Measurements from ENCODE around the gene ZNF70. TPM values are rescaled to one million over a fixed set of nuclear protein-coding genes. Genes with fewer than 3 reads are reported as not detected.

Gene ZNF70
- total RNA-seq, 1 experiment from 2014 or later = 3.2 TPM

DNA sequence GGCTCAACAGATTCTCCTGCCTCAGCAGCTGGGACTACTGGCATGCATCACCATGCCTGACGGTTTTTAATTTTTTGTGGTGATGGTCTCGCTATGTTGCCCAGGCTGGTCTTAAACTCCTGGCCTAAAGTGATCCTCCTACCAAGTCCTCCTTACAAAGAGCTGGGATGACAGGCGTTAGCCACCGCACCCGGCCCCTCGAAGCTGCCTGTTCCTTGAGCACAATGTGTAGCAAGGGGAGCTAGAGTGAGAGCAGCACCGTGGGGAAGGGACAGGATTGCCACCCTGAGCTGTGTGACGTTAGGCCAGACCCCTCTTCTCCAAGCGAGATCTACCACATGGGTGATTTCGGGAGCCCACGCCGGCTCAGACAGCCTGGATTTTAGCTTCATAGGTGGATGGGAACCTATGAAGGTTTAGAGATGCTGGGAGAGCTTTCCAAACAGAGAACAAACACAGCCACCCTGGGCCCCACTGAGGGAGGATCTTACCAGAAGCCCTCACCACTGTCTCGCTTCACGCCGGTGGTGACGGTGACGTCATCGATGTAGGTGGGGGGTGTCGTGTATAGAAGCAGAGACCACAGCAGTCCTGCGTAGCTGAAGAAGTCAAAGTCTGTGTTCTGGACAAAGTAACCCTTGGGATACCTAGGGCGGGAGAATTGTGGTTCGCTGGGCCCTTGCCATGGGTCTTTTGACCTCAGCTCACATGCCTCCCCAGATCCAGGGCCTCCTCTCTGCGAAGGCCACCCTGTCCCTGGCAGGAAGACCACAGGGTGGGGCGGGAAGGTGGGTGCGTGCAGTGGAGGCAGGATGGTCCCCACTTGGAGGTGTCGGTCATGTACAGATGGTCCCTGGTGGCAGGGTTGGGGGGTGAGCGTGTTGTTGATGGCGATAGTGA is 37.0 kb downstream of the ZNF70 start:
- H3K36me3 ChIP-seq (ENCODE audit: control insufficient read depth in 1 of 2, insufficient read depth in 2 of 2, low read length in 2 of 2) = peaks cover 36 to 37% of the 10 kb centered on the region in 2 experiments; a peak in 3 of 4 replicates
- ChIA-PET CTCF (no interaction called here), POLR2A (no interaction called here), RAD21 (ENCODE audit: low non-redundant PET in 1 of 2, low total read pairs in 2 of 2, uncharacterized antibody in 2 of 2, unreplicated experiment in 2 of 2) (no interaction called here)
- no peaks in the 10 kb centered on the region for H4K20me1 ChIP-seq (ENCODE audit: insufficient read depth)
- H3K79me2 ChIP-seq (ENCODE audit: insufficient read depth, low read length) = peaks cover 20% of the 10 kb centered on the region
- intact Hi-C loops (cut with micrococcal nuclease) = no loop called here
- H3K27me3 ChIP-seq (ENCODE audit: insufficient read depth, low read length) = no peaks in the 10 kb centered on the region
- H3K9me2 ChIP-seq (ENCODE audit: insufficient read depth) = no peaks in the 10 kb centered on the region
- ATAC-seq (no peak), DNase-seq (ENCODE audit: low read depth, low spot score) (no peak)
- H2AFZ ChIP-seq (ENCODE audit: low read depth, low read length, poor library complexity, severe bottlenecking) = no peak overlapping the region
- no peaks in the 10 kb centered on the region for H3K9me3 ChIP-seq (ENCODE audit: control insufficient read depth in 1 of 2, insufficient read depth in 1 of 2, low read depth in 1 of 2, low read length in 2 of 2)
- no TSS peak for BruUV-seq (replicated peaks)
- no peak overlapping the region for H3K4me2 ChIP-seq (ENCODE audit: low read length)
- H3K4me3 ChIP-seq (replicated peaks in 1 of 2; ENCODE audit: low read depth in 1 of 2, low read length in 2 of 2) = no peak overlapping the region
- H3K4me1 ChIP-seq (ENCODE audit: control insufficient read depth in 1 of 2, insufficient read depth in 2 of 2, low read length in 2 of 2) = peaks cover 4 to 15% of the 10 kb centered on the region in 2 experiments; a peak in 3 of 4 replicates
- TF ChIP-seq SRF (IDR thresholded peaks at IDR 0.05; ENCODE audit: low read depth) (no peak), RAD21 (IDR thresholded peaks at IDR 0.05; ENCODE audit: low read depth) (no peak), EZH2phosphoT487 (IDR thresholded peaks at IDR 0.05; ENCODE audit: borderline replicate concordance) (no peak), SP1 (IDR thresholded peaks at IDR 0.05; ENCODE audit: low read depth) (no peak), FOSL1 (IDR thresholded peaks at IDR 0.05; ENCODE audit: low read depth) (no peak)
- TF ChIP-seq, protein P1, sequence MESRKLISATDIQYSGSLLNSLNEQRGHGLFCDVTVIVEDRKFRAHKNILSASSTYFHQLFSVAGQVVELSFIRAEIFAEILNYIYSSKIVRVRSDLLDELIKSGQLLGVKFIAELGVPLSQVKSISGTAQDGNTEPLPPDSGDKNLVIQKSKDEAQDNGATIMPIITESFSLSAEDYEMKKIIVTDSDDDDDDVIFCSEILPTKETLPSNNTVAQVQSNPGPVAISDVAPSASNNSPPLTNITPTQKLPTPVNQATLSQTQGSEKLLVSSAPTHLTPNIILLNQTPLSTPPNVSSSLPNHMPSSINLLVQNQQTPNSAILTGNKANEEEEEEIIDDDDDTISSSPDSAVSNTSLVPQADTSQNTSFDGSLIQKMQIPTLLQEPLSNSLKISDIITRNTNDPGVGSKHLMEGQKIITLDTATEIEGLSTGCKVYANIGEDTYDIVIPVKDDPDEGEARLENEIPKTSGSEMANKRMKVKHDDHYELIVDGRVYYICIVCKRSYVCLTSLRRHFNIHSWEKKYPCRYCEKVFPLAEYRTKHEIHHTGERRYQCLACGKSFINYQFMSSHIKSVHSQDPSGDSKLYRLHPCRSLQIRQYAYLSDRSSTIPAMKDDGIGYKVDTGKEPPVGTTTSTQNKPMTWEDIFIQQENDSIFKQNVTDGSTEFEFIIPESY (IDR thresholded peaks at IDR 0.05; ENCODE audit: extremely low read depth, insufficient replicate concordance, low read length) = no peak
- no peak overlapping the region for H3K27ac ChIP-seq (ENCODE audit: low read depth, low read length)
- H3K9ac ChIP-seq (ENCODE audit: low read length) = no peak overlapping the region

GRCh38 chr22:23712256-23712655 is 38.7 kb downstream of the ZNF70 start:
- intact Hi-C loops (cut with micrococcal nuclease) = no loop called here
- ChIA-PET POLR2A (no interaction called here), RAD21 (ENCODE audit: low non-redundant PET in 1 of 2, low total read pairs in 2 of 2, uncharacterized antibody in 2 of 2, unreplicated experiment in 2 of 2) (no interaction called here), CTCF (no interaction called here)
- H2AFZ ChIP-seq (ENCODE audit: low read depth, low read length, poor library complexity, severe bottlenecking) = no peak overlapping the region
- DNase-seq (ENCODE audit: low read depth, low spot score) (no peak), ATAC-seq (no peak)
- peaks cover 4 to 11% of the 10 kb centered on the region in 2 experiments; a peak in 3 of 4 replicates for H3K4me1 ChIP-seq (ENCODE audit: control insufficient read depth in 1 of 2, insufficient read depth in 2 of 2, low read length in 2 of 2)
- peaks cover 49 to 51% of the 10 kb centered on the region in 2 experiments; a peak in 3 of 4 replicates for H3K36me3 ChIP-seq (ENCODE audit: control insufficient read depth in 1 of 2, insufficient read depth in 2 of 2, low read length in 2 of 2)
- BruUV-seq (replicated peaks) = no TSS peak
- no peaks in the 10 kb centered on the region for H3K9me2 ChIP-seq (ENCODE audit: insufficient read depth)
- H3K27ac ChIP-seq (ENCODE audit: low read depth, low read length) = no peak overlapping the region
- 0 out of 2 replicates have a peak, but pooled peaks cover 3% of the 10 kb centered on the region for H4K20me1 ChIP-seq (ENCODE audit: insufficient read depth)
- no peaks in the 10 kb centered on the region for H3K9me3 ChIP-seq (ENCODE audit: control insufficient read depth in 1 of 2, insufficient read depth in 1 of 2, low read depth in 1 of 2, low read length in 2 of 2)
- no peak overlapping the region for H3K4me2 ChIP-seq (ENCODE audit: low read length)
- no peaks in the 10 kb centered on the region for H3K27me3 ChIP-seq (ENCODE audit: insufficient read depth, low read length)
- H3K4me3 ChIP-seq (replicated peaks in 1 of 2; ENCODE audit: low read depth in 1 of 2, low read length in 2 of 2) = no peak overlapping the region
- H3K79me2 ChIP-seq (ENCODE audit: insufficient read depth, low read length) = peaks cover 20% of the 10 kb centered on the region
- H3K9ac ChIP-seq (ENCODE audit: low read length) = no peak overlapping the region
- TF ChIP-seq EZH2phosphoT487 (IDR thresholded peaks at IDR 0.05; ENCODE audit: borderline replicate concordance) = no peak
- TF ChIP-seq, protein P1 (IDR thresholded peaks at IDR 0.05; ENCODE audit: extremely low read depth, insufficient replicate concordance, low read length) = no peak
- no peak for TF ChIP-seq REST (IDR thresholded peaks at IDR 0.05; ENCODE audit: low read depth)
- TF ChIP-seq EZH2 (IDR thresholded peaks at IDR 0.05) = no peak
- TF ChIP-seq ZFX (IDR thresholded peaks at IDR 0.05) = no peak
- TF ChIP-seq JUND (IDR thresholded peaks at IDR 0.05) = no peak
- no peak for TF ChIP-seq CEBPB (IDR thresholded peaks at IDR 0.05; ENCODE audit: low read depth)
